ENCODE data around the gene NRXN3. TPM values are rescaled to one million over a fixed set of nuclear protein-coding genes. Genes with fewer than 3 reads are reported as not detected.

Gene NRXN3
- total and polyA plus RNA-seq, 2 of the 4 experiments (the other 2 are of a cell fraction): 4.8 to 25.1 TPM

- Histone ChIP-seq H3K9me1 (ENCODE audit: insufficient read depth, low read length) (no peaks in the 10 kb centered on the region), H3K4me3 (ENCODE audit: insufficient read depth, low read depth, low read length) (no peak overlapping the region), H3K27ac (ENCODE audit: insufficient read depth, low read length) (no peak overlapping the region), H2BK120ac (ENCODE audit: low read depth, low read length) (no peak overlapping the region), H4K20me1 (ENCODE audit: insufficient read depth, low read length) (no peaks in the 10 kb centered on the region), H2AK9ac (replicated peaks; ENCODE audit: low read depth, low read length, poor library complexity) (no peak overlapping the region), H3K36me3 (ENCODE audit: control insufficient read depth, insufficient read depth, low read length) (no peaks in the 10 kb centered on the region), H2BK5ac (ENCODE audit: low read depth, low read length, poor library complexity, severe bottlenecking) (no peak overlapping the region), H3K23ac (ENCODE audit: low read depth, low read length) (no peak overlapping the region), H2AK5ac (ENCODE audit: low read depth, low read length) (no peak overlapping the region), H2BK20ac (ENCODE audit: low read depth, low read length) (no peak overlapping the region), H3K56ac (ENCODE audit: extremely low read depth, insufficient read depth, low read length) (no peak overlapping the region), H3K18ac (ENCODE audit: low read depth, low read length) (no peak overlapping the region), H2AFZ (replicated peaks; ENCODE audit: low read length, poor library complexity) (no peak overlapping the region), H4K5ac (ENCODE audit: low read depth, low read length) (no peak overlapping the region), H4K91ac (ENCODE audit: insufficient read depth, low read depth, low read length) (no peak overlapping the region), H4K8ac (ENCODE audit: low read depth in 2 of 2, low read length in 2 of 2) (no peak overlapping the region), H3K4ac (ENCODE audit: low read depth, low read length) (no peak overlapping the region), H3K79me1 (ENCODE audit: low read depth in 1 of 2, low read length in 2 of 2) (no peaks in the 10 kb centered on the region), H3K27me3 (ENCODE audit: control insufficient read depth, insufficient read depth, low read length) (no peaks in the 10 kb centered on the region), H2BK15ac (ENCODE audit: low read depth, low read length) (no peak overlapping the region), H3K9me3 (ENCODE audit: control insufficient read depth, insufficient read depth, low read length) (peaks cover 4% of the 10 kb centered on the region), H3K4me2 (ENCODE audit: low read depth, low read length) (no peak overlapping the region), H3K14ac (replicated peaks; ENCODE audit: low read depth, low read length) (no peak overlapping the region), H3K4me1 (ENCODE audit: control insufficient read depth, insufficient read depth, low read length) (no peaks in the 10 kb centered on the region), H3K9ac (ENCODE audit: low read depth, low read length) (no peak overlapping the region)
- dilution Hi-C loops (cut with HindIII; ENCODE audit: low sequenced_read_pairs, unreplicated experiment): no loop called here
- CTCF ChIA-PET: no interaction called here
- DNase-seq (no peak), ATAC-seq (ENCODE audit: low read depth) (no peak)
- in situ Hi-C loops (cut with MboI; ENCODE audit: low sequenced_read_pairs): no loop called here
- intact Hi-C loops (cut with micrococcal nuclease): no loop called here
- POLR2A ChIA-PET (ENCODE audit: unreplicated experiment): no interaction called here
- no CpG with 5 or more reads among the region's 2 CpGs for WGBS, 2 experiments (ENCODE audit: extremely low coverage in 2 of 2, insufficient read length in 1 of 2)
- TF ChIP-seq RAD21 (IDR thresholded peaks at IDR 0.05; ENCODE audit: low read length): no peak
- no peak for TF ChIP-seq RFX5 (IDR thresholded peaks at IDR 0.05; ENCODE audit: low read depth, low read length)
- TF ChIP-seq, protein P1, sequence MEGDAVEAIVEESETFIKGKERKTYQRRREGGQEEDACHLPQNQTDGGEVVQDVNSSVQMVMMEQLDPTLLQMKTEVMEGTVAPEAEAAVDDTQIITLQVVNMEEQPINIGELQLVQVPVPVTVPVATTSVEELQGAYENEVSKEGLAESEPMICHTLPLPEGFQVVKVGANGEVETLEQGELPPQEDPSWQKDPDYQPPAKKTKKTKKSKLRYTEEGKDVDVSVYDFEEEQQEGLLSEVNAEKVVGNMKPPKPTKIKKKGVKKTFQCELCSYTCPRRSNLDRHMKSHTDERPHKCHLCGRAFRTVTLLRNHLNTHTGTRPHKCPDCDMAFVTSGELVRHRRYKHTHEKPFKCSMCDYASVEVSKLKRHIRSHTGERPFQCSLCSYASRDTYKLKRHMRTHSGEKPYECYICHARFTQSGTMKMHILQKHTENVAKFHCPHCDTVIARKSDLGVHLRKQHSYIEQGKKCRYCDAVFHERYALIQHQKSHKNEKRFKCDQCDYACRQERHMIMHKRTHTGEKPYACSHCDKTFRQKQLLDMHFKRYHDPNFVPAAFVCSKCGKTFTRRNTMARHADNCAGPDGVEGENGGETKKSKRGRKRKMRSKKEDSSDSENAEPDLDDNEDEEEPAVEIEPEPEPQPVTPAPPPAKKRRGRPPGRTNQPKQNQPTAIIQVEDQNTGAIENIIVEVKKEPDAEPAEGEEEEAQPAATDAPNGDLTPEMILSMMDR (conservative IDR thresholded peaks at IDR 0.05; ENCODE audit: low read depth, low read length): no peak
- no peak for TF ChIP-seq NFE2L2 (IDR thresholded peaks at IDR 0.05; ENCODE audit: low read depth, low read length)
- no TSS peak for BruUV-seq (replicated peaks)
Observed at GRCh38 chr14:78141590-78141989, 28.6 kb upstream of the NRXN3 start.

All from IMR-90 (cell line).